Prostate gland (tissue), 2 donors: Measurements from ENCODE around the gene FARP1. TPM values are rescaled to one million over a fixed set of nuclear protein-coding genes. Genes with fewer than 3 reads are reported as not detected.

Experiments used
- DNase-seq: peaks from one replicate; pipeline ENCODE4 v3.0.0-alpha.2; 2019; ENCODE audit warnings: low spot score
- H3K27ac ChIP-seq, 2 donors: fragments of 200-600 bp; sonication (generic); 2 replicates each; pipeline ENCODE4 v1.5.1; 2017 to 2019
- H3K27me3 ChIP-seq: fragments of 200-600 bp; sonication (generic); replicated peaks from 2 replicates; pipeline ENCODE4 v1.5.1; 2019; ENCODE audit not compliant: insufficient read depth
- H3K36me3 ChIP-seq, 2 donors: fragments of 200-600 bp; sonication (generic); 1 replicate in 1 of 2; 2 replicates in 1 of 2; pipeline versions ENCODE4 v1.5.1 to v1.8.1; 2017 to 2019
- H3K4me1 ChIP-seq: fragments of 200-600 bp; sonication (generic); replicated peaks from 2 replicates; pipeline ENCODE4 v1.5.1; 2019
- H3K4me3 ChIP-seq, 2 donors: fragments of 200-600 bp; sonication (generic); 2 replicates each; pipeline ENCODE4 v1.5.1; 2017 to 2019
- H3K9me3 ChIP-seq: fragments of 200-600 bp; sonication (generic); 2 replicates; pipeline ENCODE4 v1.5.1; 2017
- CTCF ChIP-seq, 4 experiments: fragments of 200-600 bp in 2 of 4; fragments of 450-650 bp in 2 of 4; sonication (generic) in 2 of 4; IDR thresholded peaks; 1 replicate in 3 of 4; 2 replicates in 1 of 4; pipeline ENCODE4 v1.5.1; 2016 to 2019; ENCODE audit warnings: antibody characterized with exemption in 4 of 4, mild to moderate bottlenecking in 2 of 4, moderate library complexity in 2 of 4
- POLR2A ChIP-seq: fragments of 450-650 bp; IDR thresholded peaks from one replicate; pipeline ENCODE4 v1.6.1; 2016; ENCODE audit warnings: antibody characterized with exemption, mild to moderate bottlenecking
- POLR2AphosphoS5 ChIP-seq: sonication (generic); formaldehyde crosslinking; IDR thresholded peaks from one replicate; pipeline ENCODE4 v1.6.1; 2017; ENCODE audit warnings: antibody characterized with exemption
- WGBS: methylation state at CpG from one replicate; pipeline ENCODE4 v1.1.5; 2018; 5-methylcytosine and 5-hydroxymethylcytosine counted together
- intact Hi-C: fragments of 100-400 bp; cut with DNase I; formaldehyde crosslinking; loops from one replicate; pipeline ENCODE4 v1.14.2; 2022
- total RNA-seq, 2 donors: library from RNA; depleted of rRNA; stranded (reverse); fragments of >200 nt; gene quantifications; one replicate each; pipeline ENCODE4 v1.1.0, GENCODE V29; 2016

Gene FARP1
- total RNA-seq, 2 donors from 2014 or later = 70.6 to 77.5 TPM

GRCh38 chr13:98221234-98221633 lies 78.3 kb downstream of the FARP1 start:
- DNase-seq = no peak
- H3K9me3 ChIP-seq = no peaks in the 10 kb centered on the region
- no peaks in the 10 kb centered on the region for H3K27me3 ChIP-seq
- H3K4me3 ChIP-seq = no peak overlapping the region
- peaks cover 25% of the 10 kb centered on the region for H3K4me1 ChIP-seq
- no peaks in the 10 kb centered on the region for H3K36me3 ChIP-seq
- H3K27ac ChIP-seq = no peak overlapping the region
- 67% methylated on average over 6 of the region's 6 CpGs for WGBS
- intact Hi-C loops = loop anchor here (10.0 kb wide), 1 partner anchor 76 kb away; the partner anchor contains the start of gene FARP1
- TF ChIP-seq CTCF (IDR thresholded peaks at IDR 0.05) (no peak), POLR2A (no peak), POLR2AphosphoS5 (no peak)

DNA sequence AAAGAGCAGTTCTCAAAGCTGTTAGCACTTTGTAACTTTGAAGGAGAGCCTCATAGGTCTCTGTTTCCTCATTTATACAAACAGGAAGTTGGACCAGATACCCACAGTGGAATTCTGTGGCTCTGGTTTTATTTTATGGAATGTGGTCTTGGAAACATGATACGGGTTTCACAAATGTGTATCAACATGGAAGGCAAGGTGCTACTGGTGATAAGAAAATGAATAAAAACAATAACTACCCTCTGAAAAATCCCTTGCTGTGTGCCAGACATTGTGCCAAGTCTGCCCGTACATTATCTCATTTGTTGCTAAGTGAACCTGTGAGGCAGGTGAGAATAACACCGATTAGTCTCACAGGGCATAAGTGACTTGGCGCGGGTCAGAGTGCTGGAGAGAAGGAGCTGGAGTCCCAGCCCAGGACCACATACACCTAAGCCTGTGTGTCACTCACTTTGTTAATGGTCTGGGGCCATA lies 79.2 kb downstream of the FARP1 start:
- Histone ChIP-seq H3K4me1 (peaks cover 26% of the 10 kb centered on the region), H3K36me3 (no peaks in the 10 kb centered on the region), H3K27ac (peak overlapping the region; percentile 24 to 44), H3K27me3 (no peaks in the 10 kb centered on the region), H3K9me3 (no peaks in the 10 kb centered on the region), H3K4me3 (no peak overlapping the region)
- TF ChIP-seq POLR2A (no peak), POLR2AphosphoS5 (peak; percentile 66)
- DNase-seq = peak; percentile 31
- WGBS = 61% methylated on average over 5 of the region's 5 CpGs
- intact Hi-C loops = loop anchor here (10.0 kb wide), 1 partner anchor 77 kb away; the partner anchor contains the start of gene FARP1

DNA sequence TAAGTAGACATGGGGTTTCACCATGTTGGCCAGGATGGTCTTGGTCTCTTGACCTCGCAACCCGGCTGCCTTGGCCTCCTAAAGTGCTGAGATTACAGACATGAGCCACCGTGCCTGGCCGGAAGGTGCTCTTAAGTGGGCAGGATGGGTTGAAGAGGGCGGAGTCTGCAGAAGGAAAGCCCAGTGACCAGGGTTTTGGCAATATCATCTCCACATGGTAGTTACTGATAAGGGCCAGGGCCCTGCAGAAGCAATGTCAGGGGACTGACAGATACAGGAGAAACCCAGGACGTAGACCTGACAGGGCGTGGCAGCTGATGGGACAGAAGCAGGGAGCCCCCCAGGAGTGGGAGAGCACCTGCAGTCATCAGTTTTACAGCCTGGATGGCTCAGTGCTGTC lies 79.9 kb downstream of the FARP1 start:
- intact Hi-C loops = loop anchor here (10.0 kb wide), 1 partner anchor 78 kb away; the partner anchor contains the start of gene FARP1
- WGBS = 91% methylated on average over 7 of the region's 7 CpGs

DNA sequence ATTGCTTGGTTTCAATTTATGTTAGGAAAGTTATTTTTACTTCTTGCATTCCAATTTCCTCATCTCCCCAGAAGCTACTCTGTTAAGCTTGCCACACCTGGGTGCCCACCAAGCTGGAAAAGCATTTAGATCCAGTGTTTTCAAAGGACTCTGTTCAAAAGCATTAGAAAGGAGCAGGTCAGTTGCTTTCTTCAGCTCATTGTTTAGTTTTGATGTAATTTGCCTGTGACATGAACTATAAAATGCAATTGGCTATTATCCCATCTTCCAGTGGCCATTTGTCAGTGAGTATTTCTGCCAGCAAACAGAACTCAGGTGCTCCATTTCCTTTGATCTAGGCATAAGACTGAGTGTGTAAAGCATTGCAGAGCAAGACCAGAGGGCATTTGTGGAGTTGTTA lies 80.8 kb downstream of the FARP1 start:
- H3K4me1 ChIP-seq = peaks cover 26% of the 10 kb centered on the region
- no peaks in the 10 kb centered on the region for H3K27me3 ChIP-seq
- TF ChIP-seq POLR2AphosphoS5 = peak; percentile 76
- TF ChIP-seq CTCF (IDR thresholded peaks at IDR 0.05) = no peak
- TF ChIP-seq POLR2A = no peak
- no peaks in the 10 kb centered on the region for H3K36me3 ChIP-seq
- peak overlapping the region; percentile 74 for H3K27ac ChIP-seq
- intact Hi-C loops = loop anchor here (10.0 kb wide), 1 partner anchor 79 kb away; the partner anchor contains the start of gene FARP1
- no peak overlapping the region for H3K4me3 ChIP-seq
- no peaks in the 10 kb centered on the region for H3K9me3 ChIP-seq
- DNase-seq = peak; percentile 48

More for the DNA sequence above, 79.9 kb downstream of the FARP1 start:
- Histone ChIP-seq H3K4me1 (peaks cover 26% of the 10 kb centered on the region), H3K36me3 (no peaks in the 10 kb centered on the region), H3K27me3 (no peaks in the 10 kb centered on the region), H3K9me3 (no peaks in the 10 kb centered on the region), H3K27ac (peak overlapping the region; percentile 74), H3K4me3 (no peak overlapping the region)
- TF ChIP-seq POLR2AphosphoS5 = no peak
- no peak for TF ChIP-seq CTCF (IDR thresholded peaks at IDR 0.05)
- TF ChIP-seq POLR2A = no peak
- DNase-seq = no peak

- Histone ChIP-seq H3K9me3 (no peaks in the 10 kb centered on the region), H3K36me3 (no peaks in the 10 kb centered on the region), H3K4me3 (no peak overlapping the region), H3K27ac (peak overlapping the region; percentile 74), H3K4me1 (peaks cover 26% of the 10 kb centered on the region), H3K27me3 (no peaks in the 10 kb centered on the region)
- TF ChIP-seq POLR2A = no peak
- peak; percentile 13 for DNase-seq
- intact Hi-C loops = loop anchor here (10.0 kb wide), 1 partner anchor 80 kb away; the partner anchor contains the start of gene FARP1
- 37% methylated on average over 5 of the region's 5 CpGs for WGBS
Observed at GRCh38 chr13:98224557-98224956, 81.7 kb downstream of the FARP1 start.
